Neural cell (in vitro differentiated cells): ENCODE data around the gene CD48. TPM values are rescaled to one million over a fixed set of nuclear protein-coding genes. Genes with fewer than 3 reads are reported as not detected.

ENCODE experiments used
- H2AFZ ChIP-seq: fragments of 200-600, 300-800 bp; sonication (generic), shearing (Covaris generic); 2 replicates; pipeline ENCODE4 v1.6.0; 2014; ENCODE audit warnings: low read depth, mild to moderate bottlenecking, antibody characterized with exemption, low read length, moderate library complexity
- H3F3A ChIP-seq: fragments of 200-600 bp; shearing (Covaris generic); 2 replicates; pipeline ENCODE4 v1.6.1; 2016; ENCODE audit warnings: mild to moderate bottlenecking, moderate library complexity, mixed read lengths, antibody characterized with exemption, low read length; ENCODE audit not compliant: insufficient read depth, poor library complexity, severe bottlenecking
- H3K27ac ChIP-seq: fragments of 200-600, 300-800 bp; sonication (generic), shearing (Covaris generic); 2 replicates; pipeline ENCODE4 v1.5.1; 2014; ENCODE audit warnings: mild to moderate bottlenecking, low read length, moderate library complexity
- H3K27me3 ChIP-seq: fragments of 300-800, 200-600 bp; sonication (generic), shearing (Covaris generic); 2 replicates; pipeline ENCODE4 v1.6.0; 2014; ENCODE audit warnings: mild to moderate bottlenecking, low read depth, low read length, moderate library complexity; ENCODE audit not compliant: insufficient read depth
- H3K36me3 ChIP-seq: fragments of 300-800, 200-600 bp; sonication (generic), shearing (Covaris generic); 2 replicates; pipeline ENCODE4 v1.5.1; 2014; ENCODE audit warnings: mild to moderate bottlenecking, antibody characterized with exemption, low read length, moderate library complexity; ENCODE audit not compliant: insufficient read depth
- H3K4me2 ChIP-seq: fragments of 300-800, 200-600 bp; sonication (generic), shearing (Covaris generic); 2 replicates; pipeline ENCODE4 v1.6.0; 2014; ENCODE audit warnings: mild to moderate bottlenecking, low read length
- H3K4me3 ChIP-seq: fragments of 300-800, 200-600 bp; sonication (generic), shearing (Covaris generic); 2 replicates; pipeline ENCODE4 v1.5.1; 2014; ENCODE audit warnings: mild to moderate bottlenecking, low read length, moderate library complexity
- H3K79me2 ChIP-seq: fragments of 200-600 bp; shearing (Covaris generic); replicated peaks from 2 replicates; pipeline ENCODE4 v1.6.0; 2014; ENCODE audit warnings: mild to moderate bottlenecking, low read length, moderate library complexity; ENCODE audit not compliant: insufficient read depth
- H3K9ac ChIP-seq: fragments of 300-800, 200-600 bp; sonication (generic), shearing (Covaris generic); 2 replicates; pipeline ENCODE4 v1.6.1; 2016; ENCODE audit warnings: mild to moderate bottlenecking, low read length, mixed read lengths
- H3K9me2 ChIP-seq: fragments of 200-600 bp; shearing (Covaris generic); 2 replicates; pipeline ENCODE4 v1.6.1; 2016; ENCODE audit warnings: mild to moderate bottlenecking, low read length, mixed read lengths; ENCODE audit not compliant: insufficient read depth
- H3K9me3 ChIP-seq: fragments of 200-600, 300-800 bp; sonication (generic), shearing (Covaris generic); 2 replicates; pipeline ENCODE4 v1.6.1; 2016; ENCODE audit warnings: mild to moderate bottlenecking, mixed run types, low read length, moderate library complexity, mixed read lengths
- H4K20me1 ChIP-seq: fragments of 200-600 bp; shearing (Covaris generic); 2 replicates; pipeline ENCODE4 v1.6.1; 2016; ENCODE audit warnings: mild to moderate bottlenecking, mixed run types; ENCODE audit not compliant: insufficient read depth
- CTCF ChIP-seq: fragments of 450-650 bp; IDR thresholded peaks from 2 replicates; pipeline ENCODE4 v1.5.1; 2014; ENCODE audit warnings: antibody characterized with exemption, mild to moderate bottlenecking, moderate library complexity; ENCODE audit not compliant: poor library complexity, severe bottlenecking
- EP300 ChIP-seq: fragments of 450-650 bp; conservative IDR thresholded peaks from 2 replicates; pipeline ENCODE4 v1.6.1; 2014; ENCODE audit warnings: antibody characterized with exemption, mild to moderate bottlenecking, moderate library complexity; ENCODE audit not compliant: poor library complexity, severe bottlenecking
- EZH2 ChIP-seq: fragments of 200-600, 300-800 bp; shearing (Covaris generic), sonication (generic); IDR thresholded peaks from 2 replicates; pipeline ENCODE4 v1.6.1; 2014; ENCODE audit warnings: antibody characterized with exemption, low read length, borderline replicate concordance, mild to moderate bottlenecking; ENCODE audit not compliant: insufficient read depth, poor library complexity, severe bottlenecking
- MXI1 ChIP-seq: fragments of 450-650 bp; conservative IDR thresholded peaks from 2 replicates; pipeline ENCODE4 v1.6.1; 2014; ENCODE audit warnings: antibody characterized with exemption, mild to moderate bottlenecking; ENCODE audit not compliant: poor library complexity, severe bottlenecking
- POLR2AphosphoS5 ChIP-seq: IDR thresholded peaks from 2 replicates; pipeline ENCODE4 v1.6.1; 2012
- RAD21 ChIP-seq: fragments of 450-650 bp; conservative IDR thresholded peaks from 2 replicates; pipeline ENCODE4 v1.6.1; 2014; ENCODE audit warnings: antibody characterized with exemption, mild to moderate bottlenecking, moderate library complexity
- REST ChIP-seq: IDR thresholded peaks from 2 replicates; pipeline ENCODE4 v1.6.1; 2012; ENCODE audit warnings: borderline replicate concordance
- SMC3 ChIP-seq: fragments of 450-650 bp; conservative IDR thresholded peaks from 2 replicates; pipeline ENCODE4 v1.6.1; 2014; ENCODE audit warnings: antibody characterized with exemption, mild to moderate bottlenecking, moderate library complexity; ENCODE audit not compliant: poor library complexity
- TAF1 ChIP-seq: IDR thresholded peaks from 2 replicates; pipeline ENCODE4 v1.6.1; 2012; ENCODE audit warnings: low read depth
- polyA plus RNA-seq: library from polyadenylated mRNA; depleted of rRNA; stranded (reverse); fragments of >200 nt; gene quantifications from 2 replicates; pipeline ENCODE4 v1.2.3, GENCODE V29; 2014

CD48 gene
- polyA plus RNA-seq, 1 donor from 2014 or later: not detected

GRCh38 chr1:160630523-160631451 lies 80.8 kb downstream of the CD48 start:
- TF ChIP-seq RAD21: no peak
- no peak for TF ChIP-seq TAF1
- TF ChIP-seq SMC3: no peak
- no peak for TF ChIP-seq MXI1
- no peak for TF ChIP-seq EP300
- TF ChIP-seq CTCF: no peak
- TF ChIP-seq REST: no peak
- TF ChIP-seq POLR2AphosphoS5: no peak
- TF ChIP-seq EZH2: no peak
- H3K4me3 ChIP-seq: no peak overlapping the region
- H3F3A ChIP-seq: no peaks in the 10 kb centered on the region
- H3K9me2 ChIP-seq: no peaks in the 10 kb centered on the region
- H3K4me2 ChIP-seq: no peak overlapping the region
- no peaks in the 10 kb centered on the region for H4K20me1 ChIP-seq
- no peaks in the 10 kb centered on the region for H3K27me3 ChIP-seq
- no peak overlapping the region for H2AFZ ChIP-seq
- no peaks in the 10 kb centered on the region for H3K79me2 ChIP-seq
- H3K36me3 ChIP-seq: no peaks in the 10 kb centered on the region
- H3K27ac ChIP-seq: no peak overlapping the region
- no peaks in the 10 kb centered on the region for H3K9me3 ChIP-seq
- H3K9ac ChIP-seq: no peak overlapping the region

GRCh38 chr1:160629286-160630210 lies 82.1 kb downstream of the CD48 start:
- H4K20me1 ChIP-seq: no peaks in the 10 kb centered on the region
- TF ChIP-seq RAD21 (no peak), EZH2 (no peak), SMC3 (no peak)
- no peak overlapping the region for H3K4me3 ChIP-seq
- H3F3A ChIP-seq: no peaks in the 10 kb centered on the region
- H3K27me3 ChIP-seq: no peaks in the 10 kb centered on the region
- no peaks in the 10 kb centered on the region for H3K36me3 ChIP-seq
- H3K79me2 ChIP-seq: no peaks in the 10 kb centered on the region
- no peaks in the 10 kb centered on the region for H3K9me3 ChIP-seq
- no peaks in the 10 kb centered on the region for H3K9me2 ChIP-seq
- no peak overlapping the region for H2AFZ ChIP-seq
- no peak overlapping the region for H3K9ac ChIP-seq
- no peak overlapping the region for H3K27ac ChIP-seq
- H3K4me2 ChIP-seq: no peak overlapping the region
